Nephron (organoid): ENCODE results near the gene GCG.

Experiments used
- H3K27ac Mint-ChIP-seq, 3 experiments: 2 replicates each; pipeline ENCODE4 v1.8.0; 2020; ENCODE audit warnings: mixed read lengths in 3 of 3, mild to moderate bottlenecking in 2 of 3, moderate library complexity in 1 of 3
- H3K27me3 Mint-ChIP-seq: 2 replicates; pipeline ENCODE4 v1.8.0; 2021; ENCODE audit warnings: low read depth, mild to moderate bottlenecking, moderate library complexity, mixed read lengths
- H3K36me3 Mint-ChIP-seq: 2 replicates; pipeline ENCODE4 v1.8.0; 2020; ENCODE audit warnings: low read depth, mixed read lengths
- H3K4me1 Mint-ChIP-seq: 2 replicates; pipeline ENCODE4 v1.8.0; 2020; ENCODE audit warnings: mixed read lengths
- H3K4me3 Mint-ChIP-seq, 3 experiments: 2 replicates each; pipeline ENCODE4 v1.8.0; 2020; ENCODE audit warnings: mild to moderate bottlenecking in 3 of 3, mixed read lengths in 3 of 3, moderate library complexity in 2 of 3
- H3K9me3 Mint-ChIP-seq: 2 replicates; pipeline ENCODE4 v1.8.0; 2020; ENCODE audit warnings: mixed read lengths
- CTCF ChIP-seq, 3 experiments: fragments of 200-600 bp; sonication (generic); IDR thresholded peaks; one replicate each; pipeline ENCODE4 v1.5.0; 2021; ENCODE audit warnings: antibody characterized with exemption in 3 of 3; ENCODE audit not compliant: unreplicated experiment in 3 of 3

The GCG gene

GRCh38 chr2:162159446-162159845 is 7.4 kb upstream of the GCG start:
- Mint-ChIP-seq H3K9me3 (no peaks in the 10 kb centered on the region), H3K27me3 (no peaks in the 10 kb centered on the region), H3K36me3 (no peaks in the 10 kb centered on the region), H3K27ac (no peak overlapping the region), H3K4me3 (no peak overlapping the region), H3K4me1 (no peaks in the 10 kb centered on the region)
- TF ChIP-seq CTCF (IDR thresholded peaks at IDR 0.05; ENCODE audit: unreplicated experiment in 3 of 3), result no peak

GRCh38 chr2:162156149-162156548 is 4.1 kb upstream of the GCG start:
- Mint-ChIP-seq H3K4me1 (no peaks in the 10 kb centered on the region), H3K4me3 (no peak overlapping the region), H3K27me3 (peaks cover 10% of the 10 kb centered on the region), H3K27ac (no peak overlapping the region), H3K9me3 (no peaks in the 10 kb centered on the region), H3K36me3 (no peaks in the 10 kb centered on the region)
- TF ChIP-seq CTCF (IDR thresholded peaks at IDR 0.05; ENCODE audit: unreplicated experiment in 3 of 3), result no peak

GRCh38 chr2:162155093-162155492 is 3.0 kb upstream of the GCG start:
- Mint-ChIP-seq H3K4me3 (no peak overlapping the region), H3K27ac (no peak overlapping the region), H3K4me1 (no peaks in the 10 kb centered on the region), H3K27me3 (peaks cover 10% of the 10 kb centered on the region), H3K36me3 (no peaks in the 10 kb centered on the region), H3K9me3 (no peaks in the 10 kb centered on the region)
- TF ChIP-seq CTCF (IDR thresholded peaks at IDR 0.05; ENCODE audit: unreplicated experiment in 3 of 3), result no peak

GRCh38 chr2:162153608-162154224 is 1.7 kb upstream of the GCG start:
- Mint-ChIP-seq H3K36me3 (no peaks in the 10 kb centered on the region), H3K27ac (no peak overlapping the region), H3K4me3 (no peak overlapping the region), H3K4me1 (no peaks in the 10 kb centered on the region), H3K27me3 (peaks cover 10% of the 10 kb centered on the region), H3K9me3 (no peaks in the 10 kb centered on the region)
- TF ChIP-seq CTCF (IDR thresholded peaks at IDR 0.05; ENCODE audit: unreplicated experiment in 3 of 3), result peak; percentile 63 to 74 (median 67)

DNA sequence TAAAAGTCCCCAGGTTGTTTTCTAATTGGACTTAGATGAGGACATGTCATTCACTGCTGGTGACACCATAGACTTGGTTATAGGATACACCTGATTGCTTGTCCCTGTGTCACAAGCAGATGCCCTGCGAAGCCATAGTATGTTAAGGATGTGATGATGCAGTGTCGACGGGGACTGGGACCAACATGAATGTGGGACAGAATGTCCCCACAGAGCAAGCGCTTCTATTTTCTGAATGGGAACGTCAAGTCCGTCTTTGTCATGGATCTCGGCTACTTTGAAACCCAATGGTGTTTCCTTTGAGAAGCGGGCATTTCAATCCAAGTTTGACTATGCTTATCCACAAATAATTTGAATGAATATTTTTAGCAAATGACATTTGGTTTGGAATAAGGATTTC is 2.1 kb downstream of the GCG start:
- H3K27ac Mint-ChIP-seq, result no peak overlapping the region
- no peaks in the 10 kb centered on the region for H3K4me1 Mint-ChIP-seq
- no peak for TF ChIP-seq CTCF (IDR thresholded peaks at IDR 0.05; ENCODE audit: unreplicated experiment in 3 of 3)
- no peaks in the 10 kb centered on the region for H3K9me3 Mint-ChIP-seq
- no peaks in the 10 kb centered on the region for H3K36me3 Mint-ChIP-seq
- no peak overlapping the region for H3K4me3 Mint-ChIP-seq
- peaks cover 19% of the 10 kb centered on the region for H3K27me3 Mint-ChIP-seq

GRCh38 chr2:162149466-162149865 is 2.6 kb downstream of the GCG start:
- Mint-ChIP-seq H3K36me3 (no peaks in the 10 kb centered on the region), H3K4me1 (no peaks in the 10 kb centered on the region)
- no peak for TF ChIP-seq CTCF (IDR thresholded peaks at IDR 0.05; ENCODE audit: unreplicated experiment in 3 of 3)

More at GRCh38 chr2:162149466-162149865, 2.6 kb downstream of the GCG start:
- Mint-ChIP-seq H3K27me3 (peaks cover 19% of the 10 kb centered on the region), H3K9me3 (no peaks in the 10 kb centered on the region), H3K27ac (no peak overlapping the region), H3K4me3 (no peak overlapping the region)
